Nucleus accumbens (tissue), 56 donors: Measurements from ENCODE around the gene HAUS8.
"Not testable (repeated sequence)": the region's sequence is repeated elsewhere in the genome, so short reads cannot be mapped to it uniquely, and the experiment has no call there.

Source experiments
- DNase-seq, 56 donors: peaks; one replicate each; lab custom pipeline; 2025; lab: John Stamatoyannopoulos, UW

HAUS8 gene

DNA sequence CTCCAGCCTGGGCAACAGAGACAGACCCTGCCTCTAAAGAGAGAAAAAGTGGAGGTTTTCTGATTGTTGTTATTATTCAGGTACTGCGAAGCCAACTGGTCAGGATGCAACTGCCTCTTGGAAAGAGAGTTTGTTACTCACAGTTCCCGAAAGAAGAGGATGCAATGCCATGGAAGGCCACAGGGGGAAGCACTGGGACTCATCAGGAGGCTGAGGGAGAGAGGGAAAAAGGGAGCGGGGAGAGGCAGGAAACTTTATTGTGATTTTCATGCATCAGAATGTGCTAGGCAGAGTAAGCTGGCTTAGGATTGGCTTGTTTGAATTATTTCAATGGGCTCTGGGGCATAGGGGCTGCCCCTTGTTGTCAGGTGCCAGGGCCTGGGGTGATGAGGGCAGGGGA is 27.9 kb upstream of the HAUS8 start:
- DNase-seq, result peak in 1 of 56 donors; percentile 5

DNA sequence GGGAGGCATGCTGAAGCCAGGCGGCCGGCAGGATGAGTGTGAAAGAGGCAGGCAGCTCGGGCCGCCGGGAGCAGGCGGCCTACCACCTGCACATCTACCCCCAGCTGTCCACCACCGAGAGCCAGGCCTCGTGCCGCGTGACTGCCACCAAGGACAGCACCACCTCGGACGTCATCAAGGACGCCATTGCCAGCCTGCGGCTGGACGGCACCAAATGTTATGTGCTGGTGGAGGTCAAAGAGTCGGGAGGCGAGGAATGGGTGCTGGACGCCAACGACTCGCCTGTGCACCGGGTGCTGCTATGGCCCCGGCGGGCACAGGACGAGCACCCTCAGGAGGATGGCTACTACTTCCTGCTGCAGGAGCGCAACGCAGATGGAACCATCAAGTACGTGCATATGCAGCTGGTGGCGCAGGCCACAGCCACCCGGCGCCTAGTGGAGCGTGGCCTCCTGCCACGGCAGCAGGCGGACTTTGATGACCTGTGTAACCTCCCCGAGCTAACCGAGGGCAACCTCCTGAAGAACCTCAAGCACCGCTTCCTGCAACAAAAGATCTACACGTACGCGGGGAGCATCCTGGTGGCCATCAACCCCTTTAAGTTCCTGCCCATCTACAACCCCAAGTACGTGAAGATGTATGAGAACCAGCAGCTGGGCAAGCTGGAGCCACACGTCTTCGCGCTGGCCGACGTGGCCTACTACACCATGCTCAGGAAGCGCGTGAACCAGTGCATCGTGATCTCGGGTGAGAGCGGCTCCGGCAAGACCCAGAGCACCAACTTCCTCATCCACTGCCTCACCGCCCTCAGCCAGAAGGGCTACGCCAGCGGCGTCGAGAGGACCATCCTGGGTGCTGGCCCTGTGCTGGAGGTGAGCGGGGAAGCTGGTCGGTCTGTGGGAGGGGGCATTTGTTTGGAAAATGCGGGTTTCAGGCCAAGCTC is 26.7 kb upstream of the HAUS8 start:
- no peak for DNase-seq

DNA sequence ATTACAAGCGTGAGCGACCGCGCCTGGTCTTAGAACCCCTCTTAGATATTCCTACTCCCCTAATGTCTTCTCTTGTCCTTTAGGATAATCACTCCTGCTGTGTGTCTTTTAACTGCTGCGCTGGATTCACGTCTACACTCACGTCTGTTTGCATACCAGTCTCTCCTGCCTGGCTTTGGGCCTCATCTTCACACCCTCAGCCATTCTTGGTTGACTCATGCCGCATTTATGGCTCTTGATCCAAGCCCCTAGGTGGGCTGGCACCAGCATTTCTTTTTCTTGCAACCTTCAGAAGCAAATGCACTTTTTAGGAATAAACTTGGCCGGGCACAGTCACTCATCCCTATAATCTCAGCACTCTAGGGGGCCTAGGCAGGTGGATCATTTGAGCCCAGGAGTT is 23.1 kb upstream of the HAUS8 start:
- no peak for DNase-seq

DNA sequence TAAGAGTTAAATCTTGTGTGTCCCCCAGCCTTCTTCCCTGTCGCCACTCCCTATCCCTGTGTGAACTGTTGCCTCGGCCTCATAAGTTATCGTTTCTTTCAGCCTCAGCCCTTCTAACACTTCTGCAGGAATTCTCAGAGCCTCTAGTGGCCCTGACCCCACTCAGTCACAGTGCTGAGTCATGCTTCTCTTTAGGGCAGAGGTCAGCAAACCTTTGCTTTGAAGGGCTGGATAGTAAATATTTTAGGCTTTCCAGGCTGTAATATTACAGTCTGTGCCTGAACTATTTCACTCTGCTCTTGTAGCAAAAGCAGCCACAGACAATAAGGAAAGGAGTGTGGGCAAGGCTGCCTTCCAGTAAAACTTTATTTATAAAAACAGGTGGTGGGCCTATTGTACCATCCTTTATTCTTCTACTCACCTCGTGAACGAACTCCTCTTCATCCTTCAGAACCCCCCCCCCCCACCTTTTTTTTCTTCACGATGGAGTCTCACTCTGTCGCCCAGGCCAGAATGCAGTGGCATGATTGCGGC is 22.4 kb upstream of the HAUS8 start:
- no peak for DNase-seq

DNA sequence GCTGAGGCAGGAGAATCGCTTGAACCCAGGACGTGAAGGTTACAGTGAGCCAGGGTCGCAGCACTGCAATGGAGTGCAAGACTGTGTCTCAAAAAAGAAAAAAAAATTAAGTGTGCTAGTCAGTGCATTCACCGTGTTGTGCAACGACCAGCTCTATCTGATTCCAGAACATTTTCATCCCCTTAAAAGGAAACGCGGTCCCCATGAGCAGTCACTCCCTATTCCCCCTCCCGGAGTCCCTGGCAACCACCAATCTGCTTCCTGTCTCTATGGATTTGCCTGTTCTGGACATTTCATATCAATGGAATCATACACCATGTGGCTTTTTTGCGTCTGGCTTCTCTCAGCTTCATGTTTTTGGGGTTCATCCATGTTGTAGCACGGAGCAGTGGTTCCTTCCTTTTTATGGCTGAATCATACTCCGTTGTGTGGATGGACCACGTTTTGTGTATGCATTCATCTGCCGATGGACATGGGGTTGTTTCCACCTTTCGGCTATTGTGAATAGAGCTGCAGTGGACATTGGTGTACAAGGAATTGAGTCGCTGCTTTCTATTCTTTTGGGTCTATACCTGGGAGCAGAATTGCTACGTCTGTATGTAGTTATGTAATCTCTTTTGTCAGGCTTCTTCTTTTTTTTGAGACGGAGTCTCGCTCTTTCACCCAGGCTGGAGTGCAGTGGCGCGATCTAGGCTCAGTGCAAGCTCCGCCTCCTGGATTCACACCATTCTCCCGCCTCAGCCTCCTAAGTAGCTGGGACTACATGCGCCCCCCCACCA is 20.1 kb upstream of the HAUS8 start:
- DNase-seq, result no peak

DNA sequence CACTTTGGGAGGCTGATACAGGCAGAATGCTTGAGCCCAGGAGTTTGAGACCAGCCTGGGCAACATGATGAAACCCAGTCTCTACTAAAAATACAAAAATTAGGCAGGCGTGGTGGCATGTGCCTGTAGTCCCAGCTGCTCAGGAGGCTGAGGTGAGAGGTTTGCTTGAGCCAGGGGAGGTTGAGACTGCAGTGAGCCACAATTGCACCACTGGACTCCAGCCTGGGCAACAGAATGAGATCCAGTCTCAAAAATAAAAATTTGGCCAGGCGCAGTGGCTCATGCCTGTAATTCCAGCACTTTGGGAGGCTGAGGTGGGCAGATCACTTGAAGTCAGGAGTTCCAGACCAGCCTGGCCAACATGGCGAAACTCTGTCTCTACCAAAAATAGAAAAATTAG is 19.4 kb upstream of the HAUS8 start:
- DNase-seq, result not testable (repeated sequence)

DNA sequence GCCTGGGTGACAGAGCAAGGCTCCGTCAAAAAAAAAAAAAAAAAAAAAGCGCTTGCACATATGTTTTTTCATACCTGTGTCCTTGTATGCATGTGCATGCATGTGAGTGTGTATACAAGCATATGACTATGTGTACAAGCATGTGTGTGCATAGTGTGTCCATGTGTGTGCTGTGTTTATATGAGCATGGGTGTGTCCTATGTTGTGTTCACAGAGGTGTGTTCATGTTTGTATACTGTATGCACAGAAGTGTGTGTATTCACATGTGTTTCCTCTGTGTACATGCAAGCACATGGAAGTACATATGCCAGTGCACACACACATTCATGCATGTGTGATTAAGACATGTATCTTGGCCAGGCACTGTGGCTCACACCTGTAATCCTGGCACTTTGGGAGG is 17.4 kb upstream of the HAUS8 start:
- no peak for DNase-seq

- peak in 11 of 56 donors; percentile 9 to 38 (median 20) for DNase-seq
These were observed 16.6 kb upstream of the HAUS8 start for GRCh38 chr19:17091758-17092333.

GRCh38 chr19:17090583-17090982 is 15.3 kb upstream of the HAUS8 start:
- DNase-seq, result peak in 3 of 56 donors; percentile 5 to 22 (median 13)

- DNase-seq, result no peak
These were observed 13.3 kb upstream of the HAUS8 start for GRCh38 chr19:17088552-17088951.

GRCh38 chr19:17086834-17087233 is 11.6 kb upstream of the HAUS8 start:
- DNase-seq, result no peak

DNA sequence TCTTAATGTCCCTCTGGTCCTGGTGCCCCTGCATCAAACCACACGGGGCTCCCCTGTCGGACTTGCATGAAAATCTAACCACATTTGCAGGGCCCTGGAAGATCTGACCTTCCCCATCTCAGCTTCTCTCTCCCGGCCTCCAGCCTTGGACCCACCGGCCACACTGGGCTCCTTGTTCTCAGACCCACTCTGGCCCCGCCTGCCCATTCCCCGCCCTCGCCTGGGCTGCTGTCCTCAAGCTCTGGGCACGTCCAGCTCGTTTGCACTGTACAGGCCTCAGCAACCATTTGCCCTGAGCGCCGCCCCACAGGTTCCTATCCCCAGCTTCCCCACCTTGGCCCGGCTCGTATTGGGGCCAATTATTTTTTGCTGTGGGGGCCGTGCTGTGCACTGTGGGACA is 10.9 kb upstream of the HAUS8 start:
- peak in 51 of 56 donors; percentile 18 to 94 (median 74) for DNase-seq

GRCh38 chr19:17081672-17082630 is 6.7 kb upstream of the HAUS8 start:
- peak in 22 of 56 donors; percentile 6 to 57 (median 22) for DNase-seq

- no peak for DNase-seq
These were observed 5.2 kb upstream of the HAUS8 start for GRCh38 chr19:17080440-17080801.

- peak in 55 of 56 donors; percentile 9 to 88 (median 74) for DNase-seq
These were observed 4.6 kb upstream of the HAUS8 start for GRCh38 chr19:17079710-17080439.

DNA sequence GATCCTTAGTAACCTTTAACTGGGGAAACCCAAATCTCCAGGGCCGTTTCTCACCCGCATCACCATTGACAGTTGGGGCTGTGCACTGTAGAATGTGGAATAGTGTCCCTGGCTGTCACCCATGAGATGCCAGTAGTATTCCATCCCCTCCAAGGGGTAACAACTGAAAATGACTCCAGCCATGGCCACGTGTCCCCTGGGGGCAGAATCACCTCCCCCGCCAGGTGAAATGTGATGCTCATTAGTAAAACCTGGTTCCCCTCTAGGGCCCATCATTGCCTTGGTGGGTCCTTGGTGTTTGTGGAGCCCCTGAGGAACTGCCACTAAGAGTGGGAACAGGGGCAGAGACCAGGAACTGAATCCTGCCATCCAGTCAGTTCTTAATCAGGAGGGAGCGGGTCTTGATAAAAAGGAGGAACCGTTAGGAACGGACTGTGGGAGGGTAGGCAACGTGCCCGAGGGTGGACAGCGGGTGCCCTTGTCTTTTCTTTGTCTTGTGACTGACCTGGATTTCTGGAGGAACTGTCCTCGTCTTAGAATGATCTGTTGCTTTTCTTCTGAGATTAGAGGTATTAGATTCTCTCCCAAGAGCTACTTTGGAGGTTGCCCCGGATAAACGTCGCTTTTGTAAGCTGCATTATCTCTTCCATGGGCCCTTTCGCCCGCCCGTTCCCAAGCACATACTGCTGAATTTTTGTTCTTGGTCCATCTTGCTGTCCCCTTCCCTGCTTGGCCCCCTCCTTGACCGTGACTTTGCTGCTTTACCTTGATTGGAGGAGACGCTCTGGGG is 3.9 kb upstream of the HAUS8 start:
- DNase-seq, result peak in 17 of 56 donors; percentile 25 to 67 (median 48)

DNA sequence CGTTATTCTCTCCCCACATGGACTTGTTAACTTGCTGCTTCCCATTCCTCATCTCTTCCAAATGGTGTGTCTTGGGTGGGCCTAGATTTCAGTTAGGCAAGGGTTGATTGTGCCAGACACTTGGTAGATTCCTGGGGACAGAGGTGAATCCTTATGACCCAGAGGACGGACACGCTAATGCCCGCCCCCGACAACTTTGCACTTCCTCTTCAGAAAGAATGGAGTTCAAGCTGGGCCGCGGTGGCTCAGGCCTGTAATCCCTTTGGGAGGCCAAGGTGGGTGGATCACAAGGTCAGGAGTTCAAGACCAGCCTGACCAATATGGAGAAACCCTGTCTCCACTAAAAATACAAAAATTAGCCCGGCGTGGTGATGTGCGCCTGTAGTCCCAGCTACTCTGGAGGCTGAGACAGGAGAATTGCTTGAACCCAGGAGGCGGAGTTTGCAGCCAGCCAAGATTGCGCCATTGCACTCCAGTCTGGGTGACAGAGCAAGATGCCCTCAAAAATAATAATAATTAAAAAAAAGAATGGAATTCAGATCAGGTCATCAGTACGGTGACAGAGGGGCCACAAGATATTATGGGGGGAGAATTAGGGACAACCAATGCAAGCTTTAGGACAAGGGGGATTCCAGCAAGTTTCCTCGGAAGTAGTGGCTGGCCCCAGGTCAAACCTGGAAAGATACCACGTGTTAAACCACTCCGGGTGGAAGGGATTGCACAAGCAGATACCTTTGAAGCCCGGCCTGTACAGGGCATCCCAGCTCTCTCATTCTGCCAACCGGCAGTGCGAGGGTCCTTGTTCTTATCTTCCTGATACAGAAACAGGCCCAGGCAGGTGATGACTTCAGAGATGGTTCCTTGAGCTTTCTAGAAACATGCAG is 3.0 kb upstream of the HAUS8 start:
- no peak for DNase-seq
